GM12872 (cell line): ENCODE data around the gene TIGD4.

Source experiments
- CTCF ChIP-seq: IDR thresholded peaks from 3 replicates; pipeline ENCODE4 v1.5.1; 2011; ENCODE audit warnings: low read depth, mild to moderate bottlenecking, low read length, moderate library complexity; ENCODE audit not compliant: insufficient read depth

The TIGD4 gene

GRCh38 chr4:152817331-152817730, 37.8 kb upstream of the TIGD4 start:
- TF ChIP-seq CTCF = no peak

- TF ChIP-seq CTCF = no peak
These were observed 35.5 kb upstream of the TIGD4 start for GRCh38 chr4:152815078-152815477.

- no peak for TF ChIP-seq CTCF
These were observed 31.3 kb upstream of the TIGD4 start for GRCh38 chr4:152810715-152811287.

GRCh38 chr4:152808670-152809069, 29.1 kb upstream of the TIGD4 start:
- no peak for TF ChIP-seq CTCF

- TF ChIP-seq CTCF = no peak
These were observed 27.8 kb upstream of the TIGD4 start for GRCh38 chr4:152807294-152807829.

GRCh38 chr4:152806501-152807125, 27.1 kb upstream of the TIGD4 start:
- TF ChIP-seq CTCF = no peak

GRCh38 chr4:152805818-152806217, 26.3 kb upstream of the TIGD4 start:
- TF ChIP-seq CTCF = no peak
